Measurements from ENCODE around the gene RALGPS1.

The RALGPS1 gene

DNA sequence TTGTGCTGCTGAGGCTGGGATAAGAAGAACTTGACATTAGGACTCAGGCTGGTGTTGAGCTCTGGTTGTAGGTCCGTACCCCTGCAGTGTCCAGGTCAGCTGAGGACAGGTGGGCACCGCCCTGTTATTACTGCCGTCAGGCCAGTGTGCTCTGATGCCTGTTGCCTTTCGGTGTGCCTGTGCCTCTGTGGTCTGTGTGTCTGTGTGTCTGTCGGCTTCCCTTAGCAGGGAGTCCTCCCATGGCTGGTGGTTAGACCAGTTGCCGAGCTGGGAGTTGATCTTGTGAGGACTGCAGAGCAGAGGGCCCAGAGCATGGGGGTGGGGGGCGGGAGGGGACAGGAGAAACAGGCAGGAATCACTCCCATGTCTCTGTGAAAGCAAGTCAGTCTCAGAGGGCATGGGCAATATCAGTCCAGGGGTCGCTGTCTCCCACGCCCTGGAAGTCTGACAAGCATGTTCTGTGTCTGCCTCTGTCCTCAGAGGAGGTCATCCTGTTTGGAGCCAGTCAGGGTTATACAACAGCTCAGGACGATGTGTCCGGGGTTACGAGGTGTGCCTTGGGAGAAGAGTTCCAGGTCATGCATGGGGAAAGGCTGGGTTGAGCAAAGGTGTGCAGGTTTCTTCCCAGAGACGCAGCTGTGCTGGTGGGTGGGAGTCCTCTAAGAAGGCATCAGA is 282.7 kb downstream of the RALGPS1 start:
- TF ChIP-seq, protein P1, sequence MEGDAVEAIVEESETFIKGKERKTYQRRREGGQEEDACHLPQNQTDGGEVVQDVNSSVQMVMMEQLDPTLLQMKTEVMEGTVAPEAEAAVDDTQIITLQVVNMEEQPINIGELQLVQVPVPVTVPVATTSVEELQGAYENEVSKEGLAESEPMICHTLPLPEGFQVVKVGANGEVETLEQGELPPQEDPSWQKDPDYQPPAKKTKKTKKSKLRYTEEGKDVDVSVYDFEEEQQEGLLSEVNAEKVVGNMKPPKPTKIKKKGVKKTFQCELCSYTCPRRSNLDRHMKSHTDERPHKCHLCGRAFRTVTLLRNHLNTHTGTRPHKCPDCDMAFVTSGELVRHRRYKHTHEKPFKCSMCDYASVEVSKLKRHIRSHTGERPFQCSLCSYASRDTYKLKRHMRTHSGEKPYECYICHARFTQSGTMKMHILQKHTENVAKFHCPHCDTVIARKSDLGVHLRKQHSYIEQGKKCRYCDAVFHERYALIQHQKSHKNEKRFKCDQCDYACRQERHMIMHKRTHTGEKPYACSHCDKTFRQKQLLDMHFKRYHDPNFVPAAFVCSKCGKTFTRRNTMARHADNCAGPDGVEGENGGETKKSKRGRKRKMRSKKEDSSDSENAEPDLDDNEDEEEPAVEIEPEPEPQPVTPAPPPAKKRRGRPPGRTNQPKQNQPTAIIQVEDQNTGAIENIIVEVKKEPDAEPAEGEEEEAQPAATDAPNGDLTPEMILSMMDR (IDR thresholded peaks at IDR 0.05; ENCODE audit: borderline replicate concordance, control extremely low read depth, extremely low read depth, insufficient read depth, missing control alignments) = no peak
- in situ Hi-C loops (cut with MboI; ENCODE audit: low sequenced_read_pairs, unreplicated experiment) = loop anchor here (10.0 kb wide), 1 partner anchor 233 kb away; no protein-coding TSS in a partner anchor
- no peak for DNase-seq (ENCODE audit: low spot score)

- in situ Hi-C loops (cut with MboI; ENCODE audit: low sequenced_read_pairs, unreplicated experiment) = loop anchor here (10.0 kb wide), 1 partner anchor 233 kb away; no protein-coding TSS in a partner anchor
- TF ChIP-seq, protein P1 (IDR thresholded peaks at IDR 0.05; ENCODE audit: borderline replicate concordance, control extremely low read depth, extremely low read depth, insufficient read depth, missing control alignments) = no peak
- no peak for DNase-seq (ENCODE audit: low spot score)
Observed at GRCh38 chr9:127197861-127198430, 283.4 kb downstream of the RALGPS1 start.

GRCh38 chr9:127198587-127198986 is 284.0 kb downstream of the RALGPS1 start:
- DNase-seq (ENCODE audit: low spot score) = no peak
- in situ Hi-C loops (cut with MboI; ENCODE audit: low sequenced_read_pairs, unreplicated experiment) = loop anchor here (10.0 kb wide), 1 partner anchor 234 kb away; no protein-coding TSS in a partner anchor
- TF ChIP-seq, protein P1 (IDR thresholded peaks at IDR 0.05; ENCODE audit: borderline replicate concordance, control extremely low read depth, extremely low read depth, insufficient read depth, missing control alignments) = no peak

GRCh38 chr9:127199001-127199791 is 284.6 kb downstream of the RALGPS1 start:
- peak; percentile 90 for DNase-seq (ENCODE audit: low spot score)
- TF ChIP-seq, protein P1 (IDR thresholded peaks at IDR 0.05; ENCODE audit: borderline replicate concordance, control extremely low read depth, extremely low read depth, insufficient read depth, missing control alignments) = peak; percentile 89
- in situ Hi-C loops (cut with MboI; ENCODE audit: low sequenced_read_pairs, unreplicated experiment) = loop anchor here (10.0 kb wide), 1 partner anchor 234 kb away; no protein-coding TSS in a partner anchor

DNA sequence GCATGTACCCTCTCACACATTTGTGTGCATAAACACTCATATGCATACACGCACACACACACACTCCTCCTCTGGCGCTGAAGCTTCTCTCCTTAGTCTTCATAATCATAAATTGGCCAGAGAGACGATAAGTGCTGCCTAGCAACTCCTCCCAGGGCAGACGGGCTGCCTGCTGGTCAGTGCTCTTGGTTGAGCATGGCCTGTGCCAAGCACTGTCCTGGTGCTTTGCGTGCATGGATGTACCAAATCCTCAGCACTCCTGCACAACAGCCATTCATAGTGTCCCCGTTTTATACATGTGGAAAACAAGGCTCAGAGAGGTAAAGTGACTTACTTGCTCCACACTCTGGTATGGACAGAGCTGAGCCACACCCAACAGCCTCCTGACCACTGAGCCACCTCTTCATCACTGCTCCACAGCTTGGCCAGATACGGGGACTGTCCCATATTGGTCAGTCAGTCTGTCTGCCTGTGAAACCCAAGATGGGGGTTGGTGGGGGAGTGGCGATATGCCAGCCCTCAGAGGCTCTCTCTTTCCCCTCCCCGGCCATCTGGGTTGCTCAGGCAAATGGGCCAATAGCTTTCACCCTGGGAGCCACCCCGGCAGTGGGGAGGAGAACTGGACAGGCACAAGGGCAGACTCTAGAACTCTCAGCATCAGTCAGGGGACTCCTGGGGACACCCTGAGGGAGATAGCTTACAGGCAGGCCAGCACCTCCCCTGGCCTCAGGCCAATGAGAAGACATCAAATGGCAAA is 285.7 kb downstream of the RALGPS1 start:
- in situ Hi-C loops (cut with MboI; ENCODE audit: low sequenced_read_pairs, unreplicated experiment) = no loop called here
- DNase-seq (ENCODE audit: low spot score) = no peak
- TF ChIP-seq, protein P1 (IDR thresholded peaks at IDR 0.05; ENCODE audit: borderline replicate concordance, control extremely low read depth, extremely low read depth, insufficient read depth, missing control alignments) = no peak

- TF ChIP-seq, protein P1 (IDR thresholded peaks at IDR 0.05; ENCODE audit: borderline replicate concordance, control extremely low read depth, extremely low read depth, insufficient read depth, missing control alignments) = no peak
- DNase-seq (ENCODE audit: low spot score) = no peak
- in situ Hi-C loops (cut with MboI; ENCODE audit: low sequenced_read_pairs, unreplicated experiment) = no loop called here
Observed at GRCh38 chr9:127201071-127201541, 286.5 kb downstream of the RALGPS1 start.
